Midbrain (tissue), 1 donor: ENCODE data around the gene NPTX1.
A peak's percentile ranks its signal among the peaks of the same experiment; 100 is the strongest.

Experiments
- DNase-seq: peaks from one replicate; lab custom pipeline; 2025; lab: John Stamatoyannopoulos, UW

The NPTX1 gene

DNA sequence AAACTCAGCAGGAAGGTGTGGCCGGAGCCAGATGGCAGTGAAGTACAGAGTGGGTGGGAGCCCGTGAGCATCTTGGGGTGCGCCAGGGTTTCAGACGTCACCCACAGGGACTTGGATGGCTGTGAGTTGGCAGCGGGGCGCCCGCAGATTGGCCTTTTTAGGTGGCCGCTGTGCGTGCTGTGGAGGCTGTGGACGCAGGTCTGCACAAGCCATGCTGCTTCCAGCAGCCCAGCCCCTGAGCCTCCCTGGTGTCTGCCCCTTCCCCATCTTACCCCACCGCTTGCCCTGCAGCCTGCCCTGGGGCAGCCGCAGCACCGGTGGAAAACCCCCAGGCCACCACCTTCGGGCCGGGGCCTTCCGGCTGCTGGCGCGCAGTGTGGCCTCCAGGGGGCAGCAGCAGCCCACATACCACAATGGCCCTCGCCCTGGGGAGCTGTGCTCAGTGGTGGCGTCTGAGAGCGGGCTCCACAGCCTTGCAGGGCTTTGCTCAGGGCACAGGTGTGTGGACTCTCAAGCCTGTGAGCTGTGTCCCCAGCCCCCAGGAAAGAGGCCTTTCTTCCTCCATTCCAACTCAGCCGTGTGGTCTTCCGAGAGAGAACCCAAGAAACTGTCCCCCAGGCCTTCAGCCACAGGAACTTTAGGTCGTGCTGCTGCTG, 49.6 kb downstream of the NPTX1 start:
- DNase-seq = peak; percentile 77

DNA sequence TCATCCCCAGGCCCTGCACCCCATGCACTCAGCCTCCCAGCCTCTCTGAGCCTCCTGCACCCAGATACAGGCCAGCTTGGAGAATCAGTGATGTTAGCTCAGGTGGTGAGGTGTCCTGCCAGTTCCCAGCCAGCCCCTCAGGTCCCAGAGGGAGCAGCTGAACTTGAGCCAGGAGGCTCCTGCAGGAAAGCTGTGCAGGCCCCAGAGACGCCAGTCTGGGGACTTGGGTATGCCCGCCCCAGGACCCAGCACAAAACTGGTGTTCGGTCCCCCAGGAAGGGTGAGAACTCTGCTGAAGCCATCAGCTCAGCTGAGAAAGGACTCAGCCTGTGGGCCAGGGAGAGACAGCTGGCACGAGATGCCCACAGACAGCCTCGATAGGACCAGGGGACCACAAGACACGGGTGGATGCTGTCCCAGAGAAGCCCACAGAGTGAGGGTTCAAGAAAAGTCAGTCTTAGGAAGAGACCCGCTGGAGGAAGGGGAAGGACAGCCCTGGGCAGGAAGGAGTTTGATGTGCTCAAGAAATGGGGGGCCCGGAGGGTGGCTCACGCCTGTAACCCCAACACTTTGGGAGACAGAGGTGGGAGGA, 50.5 kb downstream of the NPTX1 start:
- DNase-seq = no peak

DNA sequence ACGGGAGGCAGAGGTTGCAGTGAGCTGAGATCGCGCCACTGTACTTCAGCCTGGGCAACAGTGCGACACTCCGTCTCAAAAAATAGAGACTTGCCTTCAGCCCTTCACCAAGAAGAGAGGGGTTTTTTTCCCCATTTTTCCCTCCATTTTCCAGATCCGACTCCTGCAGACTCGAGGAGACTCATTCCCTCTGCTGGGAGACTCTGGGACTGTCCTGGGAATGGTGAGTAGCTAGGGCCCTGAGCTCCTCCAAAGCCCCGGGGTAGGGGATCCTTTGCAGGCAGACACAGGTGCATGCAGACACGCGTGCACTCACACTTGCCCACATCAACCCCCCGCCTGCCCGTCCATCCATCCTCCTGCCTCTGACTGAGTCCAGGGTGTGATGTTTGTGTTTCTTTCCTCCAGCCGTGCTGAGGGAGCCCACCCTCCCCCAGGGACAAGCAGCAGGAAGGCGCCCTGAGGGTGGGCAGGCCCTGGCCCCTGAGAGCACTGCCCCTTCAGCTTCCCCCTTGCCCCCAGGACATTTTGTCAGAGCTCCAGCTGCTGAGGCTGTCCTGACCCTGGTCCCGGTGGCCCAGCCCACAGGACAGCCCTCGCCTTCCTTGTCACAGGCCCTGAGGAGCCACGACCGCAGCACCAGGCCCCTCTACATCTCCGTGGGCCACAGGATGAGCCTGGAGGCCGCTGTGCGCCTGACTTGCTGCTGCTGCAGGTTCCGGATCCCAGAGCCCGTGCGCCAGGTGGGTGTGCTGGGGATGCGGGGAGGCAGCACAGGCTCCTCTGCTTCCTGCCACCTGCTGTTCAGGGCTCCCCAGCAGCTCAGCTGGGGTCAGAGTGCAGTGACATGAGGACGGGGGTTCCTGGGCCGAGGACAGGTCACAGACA, 51.3 kb downstream of the NPTX1 start:
- DNase-seq = no peak

DNA sequence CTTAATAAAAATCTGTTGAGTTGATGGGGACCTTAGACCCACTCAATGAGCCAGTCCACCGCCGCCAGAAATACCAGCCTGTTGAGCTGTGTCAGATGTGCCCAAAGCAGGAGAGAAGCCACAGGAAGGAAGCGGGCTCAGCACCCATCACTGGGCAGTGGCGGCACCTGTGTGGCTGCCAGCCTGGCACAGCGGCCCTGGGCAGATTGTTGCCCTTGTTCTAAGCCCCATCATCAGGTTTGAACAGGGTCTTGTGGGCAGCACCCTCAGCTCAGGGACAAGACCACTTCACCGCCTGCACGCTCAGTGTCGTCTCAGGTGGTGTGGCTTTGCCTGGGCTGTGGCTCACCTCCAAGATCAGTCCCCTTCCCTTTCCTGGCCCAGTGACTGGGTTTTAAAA, 52.1 kb downstream of the NPTX1 start:
- no peak for DNase-seq

DNA sequence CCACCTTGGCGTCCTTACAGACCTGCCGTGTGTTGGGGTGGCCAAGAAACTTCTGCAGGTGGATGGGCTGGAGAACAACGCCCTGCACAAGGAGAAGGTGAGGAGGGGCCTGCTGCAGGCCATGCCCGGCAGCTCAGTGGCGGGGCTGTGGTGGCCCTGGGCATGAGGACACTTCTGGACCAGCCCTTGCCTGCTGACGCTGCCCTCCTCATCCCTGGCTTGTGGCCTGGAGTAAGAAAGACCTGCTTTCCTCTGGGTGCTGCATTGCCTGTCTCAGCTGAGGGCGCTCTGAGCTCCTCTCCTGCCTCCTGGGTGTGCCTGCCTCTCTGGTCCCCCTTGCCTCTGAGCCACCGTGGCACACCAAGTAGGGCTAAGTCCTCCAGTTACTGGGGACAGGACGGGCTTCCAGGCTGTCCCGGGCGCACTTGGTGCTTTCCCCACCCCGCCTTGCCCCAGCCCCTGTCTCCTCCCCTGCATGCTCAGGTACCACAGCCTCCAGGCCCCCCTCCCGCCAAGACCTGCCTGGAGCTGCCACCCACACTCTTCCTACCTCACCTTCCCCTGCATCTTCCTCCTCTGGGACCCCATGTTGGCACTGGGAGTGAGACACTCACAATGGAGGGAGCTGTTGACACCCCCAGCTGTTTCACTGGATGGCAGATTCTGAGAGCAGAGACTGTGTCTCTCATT, 52.7 kb downstream of the NPTX1 start:
- DNase-seq = no peak

DNA sequence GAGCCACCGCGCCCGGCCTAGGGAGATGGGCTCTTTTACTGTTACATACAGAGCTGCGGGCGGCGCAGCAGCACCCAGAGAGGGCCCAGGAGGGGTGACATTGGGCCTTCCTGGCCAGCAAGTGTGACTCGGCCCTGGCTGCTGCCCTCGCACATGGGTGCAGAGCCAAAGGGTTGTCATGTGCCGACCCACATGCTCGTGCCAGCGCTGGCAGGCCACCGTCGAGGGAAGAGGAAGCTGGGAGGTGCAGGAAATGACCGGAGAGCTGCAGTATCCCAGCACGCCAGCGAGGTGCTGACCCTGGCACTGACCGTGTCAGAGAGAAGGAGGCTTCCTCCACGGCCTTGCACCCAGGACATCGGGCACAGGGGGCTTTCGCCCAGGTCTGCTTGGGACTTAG, 53.4 kb downstream of the NPTX1 start:
- no peak for DNase-seq

DNA sequence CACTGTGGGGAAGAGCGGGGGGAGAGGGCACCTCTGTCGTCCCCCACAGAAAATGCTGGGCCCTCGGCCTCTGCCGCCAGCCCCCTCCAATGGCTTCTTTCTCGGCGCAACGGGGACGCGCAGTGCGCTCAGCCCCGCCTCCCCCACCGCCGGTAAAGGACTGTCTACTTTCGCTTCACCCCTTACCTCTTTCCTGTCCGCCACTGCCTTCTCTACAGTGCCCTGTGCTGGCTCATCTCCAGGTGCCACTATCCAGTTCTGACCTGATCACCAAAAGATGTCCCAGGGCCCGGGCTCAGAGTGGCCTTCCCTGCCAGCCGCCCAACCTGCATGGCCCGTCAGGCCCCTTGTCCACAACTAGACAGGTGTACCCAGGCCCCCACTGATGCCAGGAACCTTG, 54.1 kb downstream of the NPTX1 start:
- DNase-seq = no peak

DNA sequence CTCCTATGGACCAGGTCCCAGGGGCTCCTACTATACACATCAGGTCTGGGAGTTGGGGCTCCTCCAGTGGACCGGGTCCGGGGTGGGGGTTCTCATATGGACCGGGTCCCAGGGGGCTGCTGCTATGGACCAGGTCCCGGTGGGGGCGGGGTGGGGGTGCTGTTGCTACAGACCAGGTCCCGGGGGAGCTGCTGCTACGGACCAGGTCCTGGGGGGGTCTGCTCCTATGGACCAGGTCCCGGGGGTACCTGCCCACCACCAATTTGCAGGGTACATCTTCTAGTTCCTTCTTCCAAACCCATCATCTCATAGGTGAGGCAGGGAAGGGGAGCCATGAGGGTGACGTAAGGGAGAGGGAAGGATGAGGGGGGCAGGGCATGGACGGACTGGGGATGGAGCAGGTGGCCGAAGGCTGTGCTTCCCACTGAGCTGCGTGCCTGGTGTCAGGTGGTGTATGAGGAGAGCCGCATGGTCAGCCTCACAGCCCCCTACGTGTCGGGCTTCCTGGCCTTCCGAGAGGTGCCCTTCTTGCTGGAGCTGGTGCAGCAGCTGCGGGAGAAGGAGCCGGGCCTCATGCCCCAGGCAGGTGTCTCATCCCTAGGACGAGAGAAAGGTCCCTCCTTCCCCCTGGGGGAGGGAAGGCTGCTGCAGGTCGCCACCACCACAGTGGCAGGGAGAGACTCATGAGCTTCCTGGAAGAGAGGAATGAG, 54.9 kb downstream of the NPTX1 start:
- no peak for DNase-seq

DNA sequence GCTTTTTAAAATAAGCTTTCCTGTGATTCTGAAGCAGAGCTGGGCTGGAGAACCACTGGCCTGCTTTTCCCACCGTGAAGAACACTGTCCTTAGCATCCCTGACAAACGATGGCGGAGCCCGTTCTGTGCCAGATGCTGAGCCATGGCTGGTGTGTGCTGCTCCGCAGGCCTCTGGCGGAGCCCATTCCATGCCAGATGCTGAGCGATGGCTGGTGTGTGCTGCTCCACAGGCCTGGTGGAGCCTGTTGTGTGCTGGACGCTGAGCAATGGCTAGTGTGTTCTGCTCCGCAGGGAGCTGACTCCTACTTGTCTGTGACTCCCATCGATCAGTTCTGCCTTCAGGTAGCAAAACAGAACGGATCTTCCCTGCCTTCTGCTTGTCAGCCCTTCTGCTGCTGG, 57.2 kb downstream of the NPTX1 start:
- no peak for DNase-seq

DNA sequence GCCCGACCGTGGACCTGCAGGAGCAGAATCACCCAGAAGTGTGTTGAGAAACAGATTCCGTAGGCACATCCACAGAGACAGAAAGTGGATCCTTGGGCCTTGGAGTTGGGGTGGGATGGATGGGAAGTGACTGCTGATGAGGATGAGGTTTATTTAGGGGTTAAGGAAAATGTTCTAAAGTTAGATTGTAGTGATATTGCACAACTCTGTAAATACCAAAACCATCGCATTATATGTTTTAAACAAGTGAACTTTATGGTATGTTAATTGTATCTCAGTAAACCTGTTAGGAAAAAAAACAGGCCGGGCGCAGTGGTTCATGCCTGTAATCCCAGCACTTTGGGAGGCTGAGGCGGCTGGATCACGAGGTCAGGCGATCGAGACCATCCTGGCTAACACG, 57.8 kb downstream of the NPTX1 start:
- no peak for DNase-seq
